RWPE1 (cell line): ENCODE measurements around the gene RAN.
A peak's percentile ranks its signal among the peaks of the same experiment; 100 is the strongest.
"Not testable (repeated sequence)": the region's sequence is repeated elsewhere in the genome, so short reads cannot be mapped to it uniquely, and the experiment has no call there.

Experiments
- CTCF ChIA-PET: fragments of 350-600 bp; sonication (Branson Sonifier 250); formaldehyde crosslinking; extraction: SDS; loops from one replicate; lab custom pipeline; 2021; lab: Yijun Ruan, JAX
- POLR2A ChIA-PET: fragments of 400-600 bp; formaldehyde crosslinking; extraction: SDS; loops from one replicate; lab custom pipeline; 2020; ENCODE audit warnings: antibody characterized with exemption; ENCODE audit not compliant: low non-redundant PET; lab: Yijun Ruan, JAX
- DNase-seq: peaks from one replicate; pipeline ENCODE4 v3.0.0; 2012; ENCODE audit warnings: low spot score
- H3K27ac ChIP-seq: fragments of 450-650 bp; 2 replicates; pipeline ENCODE4 v1.5.1; 2017
- TF ChIP-seq, protein P1 (sequence below): fragments of 450-650 bp; conservative IDR thresholded peaks from 2 replicates; pipeline ENCODE4 v1.5.1; 2017; ENCODE audit warnings: low read depth, mild to moderate bottlenecking

The RAN gene

DNA sequence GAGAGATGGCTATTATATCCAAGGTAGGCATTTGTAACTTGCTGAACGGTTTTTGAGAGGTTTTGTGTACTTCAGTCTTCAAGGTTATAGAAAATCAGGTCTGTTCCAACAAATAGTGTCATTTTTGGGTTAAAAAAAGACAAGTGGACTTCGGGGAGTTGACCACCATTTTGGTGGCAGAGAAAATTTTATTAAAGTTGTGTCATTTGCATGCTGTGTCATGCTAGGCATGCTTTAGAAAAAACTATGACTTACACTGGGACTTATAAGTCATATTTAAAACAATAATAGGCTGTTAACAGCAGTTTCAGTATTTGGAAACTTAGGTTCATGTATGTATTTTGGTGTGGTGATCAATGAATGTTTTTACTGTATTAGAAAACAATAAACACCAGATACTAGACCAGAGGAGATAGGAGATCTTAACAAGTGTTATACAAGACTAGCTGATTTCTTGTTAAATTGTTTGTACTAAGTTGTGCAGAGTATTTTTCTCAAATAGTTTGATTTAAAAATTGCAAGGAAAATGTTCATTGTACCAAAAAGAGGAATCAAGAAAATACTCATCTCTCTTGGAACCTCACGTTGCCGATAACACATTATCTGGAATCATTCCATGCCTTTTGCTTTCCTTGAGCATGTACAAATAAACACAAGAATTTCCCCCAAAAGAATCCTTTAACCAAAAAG, 1.4 kb downstream of the RAN start:
- no peak for DNase-seq

DNA sequence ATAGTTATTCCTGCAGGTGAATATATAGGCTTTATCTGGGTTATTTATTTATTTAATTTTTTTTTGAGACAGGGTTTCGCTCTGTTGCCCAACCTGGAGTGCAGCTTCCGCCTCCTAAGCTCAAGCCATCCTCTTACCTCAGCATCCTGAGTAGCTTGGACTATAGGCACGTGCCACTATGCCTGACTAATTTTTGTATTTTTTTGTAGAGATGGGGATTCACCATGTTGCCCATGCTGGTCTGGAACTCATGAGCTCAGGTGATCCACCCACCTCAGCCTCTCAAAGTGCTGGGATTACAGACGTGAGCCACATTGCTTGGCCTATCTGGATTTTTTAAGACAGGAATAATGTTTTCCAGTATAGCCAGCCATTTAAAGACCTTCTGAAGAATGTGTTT, 2.0 kb downstream of the RAN start:
- ChIA-PET POLR2A (no interaction called here), CTCF (interaction anchor here (0.6 kb wide), 2 partner anchors 35 to 130 kb away, joined by 3 read pairs; no protein-coding TSS in a partner anchor)
- TF ChIP-seq, protein P1, sequence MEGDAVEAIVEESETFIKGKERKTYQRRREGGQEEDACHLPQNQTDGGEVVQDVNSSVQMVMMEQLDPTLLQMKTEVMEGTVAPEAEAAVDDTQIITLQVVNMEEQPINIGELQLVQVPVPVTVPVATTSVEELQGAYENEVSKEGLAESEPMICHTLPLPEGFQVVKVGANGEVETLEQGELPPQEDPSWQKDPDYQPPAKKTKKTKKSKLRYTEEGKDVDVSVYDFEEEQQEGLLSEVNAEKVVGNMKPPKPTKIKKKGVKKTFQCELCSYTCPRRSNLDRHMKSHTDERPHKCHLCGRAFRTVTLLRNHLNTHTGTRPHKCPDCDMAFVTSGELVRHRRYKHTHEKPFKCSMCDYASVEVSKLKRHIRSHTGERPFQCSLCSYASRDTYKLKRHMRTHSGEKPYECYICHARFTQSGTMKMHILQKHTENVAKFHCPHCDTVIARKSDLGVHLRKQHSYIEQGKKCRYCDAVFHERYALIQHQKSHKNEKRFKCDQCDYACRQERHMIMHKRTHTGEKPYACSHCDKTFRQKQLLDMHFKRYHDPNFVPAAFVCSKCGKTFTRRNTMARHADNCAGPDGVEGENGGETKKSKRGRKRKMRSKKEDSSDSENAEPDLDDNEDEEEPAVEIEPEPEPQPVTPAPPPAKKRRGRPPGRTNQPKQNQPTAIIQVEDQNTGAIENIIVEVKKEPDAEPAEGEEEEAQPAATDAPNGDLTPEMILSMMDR = no peak
- DNase-seq = no peak
- H3K27ac ChIP-seq = no peak overlapping the region

More for the DNA sequence above, 1.4 kb downstream of the RAN start:
- CTCF ChIA-PET = interaction anchor here (0.6 kb wide), 2 partner anchors 51 to 890 kb away, joined by 3 to 6 read pairs; no protein-coding TSS in a partner anchor
- TF ChIP-seq, protein P1 = no peak
- POLR2A ChIA-PET = no interaction called here
- no peak overlapping the region for H3K27ac ChIP-seq

DNA sequence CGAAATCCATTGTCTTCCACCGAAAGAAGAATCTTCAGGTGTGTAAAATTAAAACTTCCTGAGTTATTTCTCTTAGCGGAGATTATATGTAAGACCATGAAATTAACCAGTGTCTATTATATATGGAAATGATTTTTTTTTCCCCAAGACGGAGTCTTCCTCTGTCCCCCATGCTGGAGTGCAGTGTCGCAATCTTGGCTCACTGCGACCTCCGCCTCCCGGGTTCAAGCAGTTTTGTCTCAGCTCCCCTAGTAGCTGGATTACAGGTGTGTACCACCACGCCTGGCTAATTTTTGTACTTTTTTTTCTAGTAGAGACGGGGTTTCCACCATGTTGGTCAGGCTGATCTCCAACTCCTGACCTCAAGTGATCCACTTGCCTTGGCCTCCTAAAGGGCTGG, 2.8 kb downstream of the RAN start:
- H3K27ac ChIP-seq = peak overlapping the region; percentile 13; the same call in 1 of the 2 replicates
- no peak for DNase-seq
- POLR2A ChIA-PET = no interaction called here
- TF ChIP-seq, protein P1 = no peak
- CTCF ChIA-PET = no interaction called here

- TF ChIP-seq, protein P1 = no peak
- ChIA-PET CTCF (no interaction called here), POLR2A (no interaction called here)
- H3K27ac ChIP-seq = peak overlapping the region; percentile 13; the same call in 1 of the 2 replicates
- no peak for DNase-seq
These were observed 3.3 kb downstream of the RAN start for GRCh38 chr12:130875193-130875592.

DNA sequence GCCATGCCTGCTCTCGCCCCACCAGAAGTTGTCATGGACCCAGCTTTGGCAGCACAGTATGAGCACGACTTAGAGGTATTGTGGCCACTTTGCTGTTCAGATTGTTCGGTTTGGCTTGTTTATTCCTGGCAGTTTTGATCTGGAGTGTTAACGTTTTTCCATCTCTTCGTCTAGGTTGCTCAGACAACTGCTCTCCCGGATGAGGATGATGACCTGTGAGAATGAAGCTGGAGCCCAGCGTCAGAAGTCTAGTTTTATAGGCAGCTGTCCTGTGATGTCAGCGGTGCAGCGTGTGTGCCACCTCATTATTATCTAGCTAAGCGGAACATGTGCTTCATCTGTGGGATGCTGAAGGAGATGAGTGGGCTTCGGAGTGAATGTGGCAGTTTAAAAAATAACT, 3.8 kb downstream of the RAN start:
- DNase-seq, H3K27ac ChIP-seq, POLR2A ChIA-PET: not testable (repeated sequence)
- CTCF ChIA-PET = interaction anchor here (1.0 kb wide), 1 partner anchor 9 kb away, joined by 3 read pairs; no protein-coding TSS in a partner anchor

DNA sequence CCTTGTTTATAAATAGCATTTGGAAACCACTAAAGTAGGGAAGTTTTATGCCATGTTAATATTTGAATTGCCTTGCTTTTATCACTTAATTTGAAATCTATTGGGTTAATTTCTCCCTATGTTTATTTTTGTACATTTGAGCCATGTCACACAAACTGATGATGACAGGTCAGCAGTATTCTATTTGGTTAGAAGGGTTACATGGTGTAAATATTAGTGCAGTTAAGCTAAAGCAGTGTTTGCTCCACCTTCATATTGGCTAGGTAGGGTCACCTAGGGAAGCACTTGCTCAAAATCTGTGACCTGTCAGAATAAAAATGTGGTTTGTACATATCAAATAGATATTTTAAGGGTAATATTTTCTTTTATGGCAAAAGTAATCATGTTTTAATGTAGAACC, 4.4 kb downstream of the RAN start:
- ChIA-PET CTCF (interaction anchor here (1.0 kb wide), 1 partner anchor 9 kb away, joined by 3 read pairs; no protein-coding TSS in a partner anchor), POLR2A (no interaction called here)
- TF ChIP-seq, protein P1 = no peak
- DNase-seq = no peak
- no peak overlapping the region for H3K27ac ChIP-seq

DNA sequence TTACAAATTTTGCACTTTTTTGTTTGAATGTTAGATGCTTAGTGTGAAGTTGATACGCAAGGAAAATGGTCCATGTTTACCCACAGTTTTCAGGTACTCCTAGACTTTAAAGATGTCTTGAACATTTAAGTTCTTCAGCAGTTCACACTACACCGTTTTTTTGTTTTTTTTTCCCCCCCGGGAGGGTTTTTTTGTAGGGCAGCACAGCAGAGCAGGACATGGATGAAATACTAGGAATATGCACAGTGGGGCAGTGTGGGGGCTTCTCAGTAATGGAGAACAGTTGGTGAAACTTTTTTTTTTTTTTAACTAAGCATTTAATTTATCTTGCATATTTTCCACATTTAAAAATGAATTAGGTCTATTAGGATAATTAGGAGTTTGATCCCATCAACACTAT, 4.9 kb downstream of the RAN start:
- POLR2A ChIA-PET = no interaction called here
- CTCF ChIA-PET = no interaction called here
- TF ChIP-seq, protein P1 = no peak
- DNase-seq = no peak
- H3K27ac ChIP-seq = no peak overlapping the region
